AG04449 (cell line): ENCODE measurements around the gene PCSK2.

Experiments used
- CTCF ChIA-PET: fragments of 350-600 bp; formaldehyde crosslinking; extraction: SDS; loops from one replicate; lab custom pipeline; 2021; ENCODE audit warnings: antibody characterized with exemption; lab: Yijun Ruan, JAX
- POLR2A ChIA-PET: fragments of 400-600, 350-600 bp; formaldehyde crosslinking; extraction: SDS; loops from one replicate; lab custom pipeline; 2020; ENCODE audit warnings: antibody characterized with exemption, inconsistent platforms; lab: Yijun Ruan, JAX
- DNase-seq: peaks from one replicate; pipeline ENCODE4 v3.0.0-alpha.2; 2010; ENCODE audit warnings: low read depth, low spot score
- H3K4me3 ChIP-seq: 2 replicates; pipeline ENCODE4 v1.5.1; 2011; ENCODE audit warnings: low read depth, mild to moderate bottlenecking, control low read depth, low read length
- TF ChIP-seq, protein P1 (sequence below): IDR thresholded peaks from one replicate; pipeline ENCODE4 v1.5.1; 2011; ENCODE audit warnings: mild to moderate bottlenecking, moderate library complexity, low read length, control low read depth, inconsistent platforms; ENCODE audit not compliant: insufficient read depth; ENCODE audit errors: missing control alignments

Gene PCSK2

DNA sequence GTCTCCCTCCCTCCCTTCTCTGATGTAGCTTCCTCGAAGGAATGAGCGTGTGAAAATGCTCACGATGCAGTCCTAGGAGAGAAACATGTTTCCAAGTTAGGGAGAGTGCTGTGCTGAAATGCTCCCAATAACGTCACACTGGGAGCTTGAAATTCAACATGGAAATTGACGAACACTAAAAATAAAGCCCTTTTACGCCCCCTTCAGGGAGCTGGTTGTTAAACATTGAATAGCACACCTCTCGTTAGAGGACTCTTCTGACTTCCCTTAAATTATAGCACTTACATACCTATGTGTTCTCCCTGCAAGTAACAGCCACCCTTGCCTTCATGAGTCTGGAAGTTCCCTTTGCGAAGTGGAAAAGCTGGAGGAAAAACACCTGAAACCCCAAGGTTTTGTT lies 215.7 kb downstream of the PCSK2 start:
- TF ChIP-seq, protein P1, sequence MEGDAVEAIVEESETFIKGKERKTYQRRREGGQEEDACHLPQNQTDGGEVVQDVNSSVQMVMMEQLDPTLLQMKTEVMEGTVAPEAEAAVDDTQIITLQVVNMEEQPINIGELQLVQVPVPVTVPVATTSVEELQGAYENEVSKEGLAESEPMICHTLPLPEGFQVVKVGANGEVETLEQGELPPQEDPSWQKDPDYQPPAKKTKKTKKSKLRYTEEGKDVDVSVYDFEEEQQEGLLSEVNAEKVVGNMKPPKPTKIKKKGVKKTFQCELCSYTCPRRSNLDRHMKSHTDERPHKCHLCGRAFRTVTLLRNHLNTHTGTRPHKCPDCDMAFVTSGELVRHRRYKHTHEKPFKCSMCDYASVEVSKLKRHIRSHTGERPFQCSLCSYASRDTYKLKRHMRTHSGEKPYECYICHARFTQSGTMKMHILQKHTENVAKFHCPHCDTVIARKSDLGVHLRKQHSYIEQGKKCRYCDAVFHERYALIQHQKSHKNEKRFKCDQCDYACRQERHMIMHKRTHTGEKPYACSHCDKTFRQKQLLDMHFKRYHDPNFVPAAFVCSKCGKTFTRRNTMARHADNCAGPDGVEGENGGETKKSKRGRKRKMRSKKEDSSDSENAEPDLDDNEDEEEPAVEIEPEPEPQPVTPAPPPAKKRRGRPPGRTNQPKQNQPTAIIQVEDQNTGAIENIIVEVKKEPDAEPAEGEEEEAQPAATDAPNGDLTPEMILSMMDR = no peak
- no peak overlapping the region for H3K4me3 ChIP-seq
- POLR2A ChIA-PET = no interaction called here
- DNase-seq = no peak
- CTCF ChIA-PET = interaction anchor here (1.2 to 2.2 kb wide), 2 partner anchors 12 to 640 kb away, joined by 3 to 8 read pairs; no protein-coding TSS in a partner anchor

DNA sequence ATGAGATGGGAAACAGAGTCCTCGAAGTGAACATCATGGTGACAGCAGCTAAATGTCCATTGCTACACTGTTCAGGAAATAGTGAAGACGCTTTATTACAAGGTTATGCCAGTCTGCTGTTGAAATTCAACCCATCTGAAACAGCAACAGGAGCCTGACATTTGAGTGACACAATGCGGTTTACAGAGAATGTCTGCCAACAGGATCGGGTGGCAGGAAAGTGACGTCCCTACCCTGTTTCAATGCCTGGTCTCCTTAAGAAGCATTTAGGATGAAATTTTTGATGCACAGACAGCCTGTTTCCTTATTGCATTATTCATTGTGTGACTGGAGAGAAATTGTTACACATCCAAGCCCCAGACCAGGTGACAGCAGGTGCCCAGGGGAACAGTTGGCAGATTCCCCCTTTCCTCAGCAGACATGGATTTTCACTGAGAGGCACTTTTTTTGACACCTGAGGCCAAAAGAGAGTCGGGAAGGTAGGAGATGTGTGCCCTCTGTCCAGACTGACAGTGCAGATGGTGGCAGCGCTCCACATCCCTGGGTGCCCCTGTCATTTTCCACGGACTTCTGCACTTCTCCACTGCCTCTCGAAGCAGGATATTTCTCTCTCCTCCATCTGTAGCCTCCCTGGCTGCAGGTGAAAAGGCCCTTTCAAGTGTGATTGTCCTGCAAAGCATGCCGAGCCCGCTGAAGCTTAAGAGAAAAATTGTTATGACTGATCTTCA lies 216.5 kb downstream of the PCSK2 start:
- TF ChIP-seq, protein P1 = no peak
- CTCF ChIA-PET = interaction anchor here (1.2 to 2.2 kb wide), 2 partner anchors 13 to 640 kb away, joined by 3 to 8 read pairs; no protein-coding TSS in a partner anchor
- POLR2A ChIA-PET = no interaction called here
- H3K4me3 ChIP-seq = no peak overlapping the region
- no peak for DNase-seq

- TF ChIP-seq, protein P1 = no peak
- H3K4me3 ChIP-seq = no peak overlapping the region
- DNase-seq = no peak
- CTCF ChIA-PET = interaction anchor here (1.3 to 2.1 kb wide), 2 partner anchors 622 to 642 kb away, joined by 3 to 9 read pairs; no protein-coding TSS in a partner anchor
- POLR2A ChIA-PET = no interaction called here
Observed at GRCh38 chr20:17444091-17444490, 217.3 kb downstream of the PCSK2 start.

DNA sequence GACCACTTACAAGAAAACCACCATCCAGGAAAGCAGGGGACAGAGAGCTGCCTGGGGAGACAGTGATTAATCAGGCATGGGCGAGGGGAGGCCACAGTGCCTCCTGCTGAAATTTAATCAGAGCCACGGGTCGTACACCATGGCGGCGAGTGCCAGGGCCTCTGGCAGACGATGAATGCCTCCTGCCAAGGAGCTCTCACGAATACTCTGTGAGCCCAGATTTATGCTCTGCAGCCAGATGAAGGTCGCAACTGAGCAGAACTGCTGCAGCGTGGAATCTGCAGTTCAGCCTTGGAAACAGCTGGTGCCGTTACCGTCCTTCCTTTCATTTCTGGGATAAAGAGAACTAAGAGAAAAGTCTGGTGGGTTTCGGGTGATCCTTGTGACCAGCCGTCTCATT lies 218.7 kb downstream of the PCSK2 start:
- CTCF ChIA-PET = interaction anchor here (1.0 to 2.1 kb wide), 3 partner anchors 13 to 643 kb away, joined by 3 to 9 read pairs (median 3); no protein-coding TSS in a partner anchor
- no peak overlapping the region for H3K4me3 ChIP-seq
- POLR2A ChIA-PET = no interaction called here
- TF ChIP-seq, protein P1 = no peak
- DNase-seq = no peak

- no peak overlapping the region for H3K4me3 ChIP-seq
- ChIA-PET POLR2A (no interaction called here), CTCF (interaction anchor here (1.3 to 2.1 kb wide), 3 partner anchors 13 to 644 kb away, joined by 6 to 9 read pairs (median 6); no protein-coding TSS in a partner anchor)
- no peak for DNase-seq
- TF ChIP-seq, protein P1 = no peak
Observed at GRCh38 chr20:17446171-17446570, 219.3 kb downstream of the PCSK2 start.

DNA sequence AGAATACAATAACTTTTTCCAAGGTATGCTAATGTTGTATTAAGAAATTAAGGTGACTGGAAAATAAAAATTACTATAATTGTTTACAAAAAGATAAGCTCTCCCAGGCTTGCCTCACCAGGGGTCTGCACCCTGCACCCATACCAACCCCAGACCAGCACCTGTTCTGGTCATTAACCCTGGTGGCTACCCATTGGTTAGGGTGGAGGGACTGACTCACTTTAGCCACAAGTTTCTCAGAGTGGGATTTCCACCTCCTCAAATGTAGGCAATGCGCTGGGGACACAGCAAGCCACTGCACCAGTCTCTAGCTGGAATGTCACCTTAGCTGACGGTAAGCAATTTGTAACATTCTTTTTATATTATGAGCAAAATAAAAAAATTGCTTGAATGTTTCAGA lies 221.2 kb downstream of the PCSK2 start:
- DNase-seq = no peak
- H3K4me3 ChIP-seq = no peak overlapping the region
- TF ChIP-seq, protein P1 = no peak
- CTCF ChIA-PET = interaction anchor here (1.5 kb wide), 1 partner anchor 18 kb away, joined by 3 read pairs; no protein-coding TSS in a partner anchor
- POLR2A ChIA-PET = interaction anchor here (0.5 kb wide), 1 partner anchor 1121 kb away, joined by 3 read pairs; no protein-coding TSS in a partner anchor
